Posterior vena cava (tissue), 2 donors: ENCODE results near the gene NHS. TPM values are rescaled to one million over a fixed set of nuclear protein-coding genes. Genes with fewer than 3 reads are reported as not detected.

Source experiments
- DNase-seq: peaks from one replicate; pipeline ENCODE4 v3.0.0-alpha.2; 2020; ENCODE audit warnings: low spot score
- intact Hi-C, 2 donors: fragments of 100-400 bp; cut with DNase I; formaldehyde crosslinking; loops; one replicate each; pipeline versions ENCODE4 v1.14.1 to v1.14.2; 2022 to 2023
- long read RNA-seq, 2 donors: library from polyadenylated mRNA; unstranded; transcript quantifications; one replicate each; pipeline ENCODE4 v2.0.0, GENCODE V29; 2020 to 2021
- total RNA-seq, 2 donors: library from RNA; stranded (reverse); fragmentation: NEBNext Ultra II Directional; extraction: Animal tissue kit (Norgen Biotek cat#: 25700); gene quantifications; one replicate each; pipeline ENCODE4 v1.2.1, GENCODE V29; 2021
- donor health status: DM: yes; HTN: yes; CAD: no.
- donor health status: DM: yes; HTN: yes; CAD: no.

Gene NHS
- total RNA-seq: 10 to 100 TPM; 11.1 to 12.2 TPM
- long read RNA-seq, donor 1, partial matches to known transcripts: 0 of 3 reads
- long read RNA-seq, donor 1, other reads (novel, unspliced or antisense): 3 of 3 reads
- long read RNA-seq, donor 2, partial matches to known transcripts: 0 of 7 reads
- long read RNA-seq, donor 2, other reads (novel, unspliced or antisense): 7 of 7 reads

DNA sequence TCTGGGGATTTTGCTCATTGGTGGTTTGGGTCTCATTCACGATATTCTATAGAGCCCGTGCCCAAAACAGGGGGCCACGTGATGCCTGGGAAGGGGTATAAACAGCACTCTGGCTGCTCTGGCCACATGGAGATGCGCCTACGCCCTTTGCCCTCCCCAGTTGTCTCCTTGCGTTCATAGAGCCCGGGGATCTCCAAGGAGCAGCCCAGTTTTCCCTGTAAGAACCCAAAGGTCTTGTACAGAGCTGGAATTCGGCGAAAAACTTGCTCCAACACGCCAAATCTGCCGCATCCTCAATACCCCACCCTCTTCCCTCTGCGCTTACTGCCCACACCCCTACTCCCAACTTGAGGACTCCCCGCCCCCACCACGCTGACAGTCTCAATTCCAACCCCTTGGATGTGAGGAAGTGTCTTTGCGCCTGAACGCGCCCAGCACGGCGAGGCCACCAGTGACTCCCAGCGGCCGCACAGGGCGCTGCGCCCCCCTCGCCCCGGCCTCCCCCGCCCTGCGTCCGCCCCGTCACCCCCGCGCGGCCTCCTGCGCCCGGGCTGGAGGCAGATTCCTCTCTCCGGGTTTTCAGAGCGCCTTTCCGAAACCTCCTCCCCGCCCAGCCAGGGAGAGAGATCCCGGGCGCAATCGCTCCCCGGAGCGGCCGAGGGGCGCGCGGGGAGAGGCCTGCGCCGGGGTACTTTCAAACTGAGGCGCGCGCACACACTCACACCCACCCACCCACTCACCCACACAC lies at the start of gene NHS:
NHS (plus strand) TSS at position 582 of the 748 bp plus-strand sequence. CDS start 558 bp downstream, outside the sequence.
- peak; percentile 89 for DNase-seq
- intact Hi-C loops: loop anchor here (5.0 to 10.0 kb wide), 3 partner anchors 170 to 220 kb away; no protein-coding TSS in a partner anchor

DNA sequence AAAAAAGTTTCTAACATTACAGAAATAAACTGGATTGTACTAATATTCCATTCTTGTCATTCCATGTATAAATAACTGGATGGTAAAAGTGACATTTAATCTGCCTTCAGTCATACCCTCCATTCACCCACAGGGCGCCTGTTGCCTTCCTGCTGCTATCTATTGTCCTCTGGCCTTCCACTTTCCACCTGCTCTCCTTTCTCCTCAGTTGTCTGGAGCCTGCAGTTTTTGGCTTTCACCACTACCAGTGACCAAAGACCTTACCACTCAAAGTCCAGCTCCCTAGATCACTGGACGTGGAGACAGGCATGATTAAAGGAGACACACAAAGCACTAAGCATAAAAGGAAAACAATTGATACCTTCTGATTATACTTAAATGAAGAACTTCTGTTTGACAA lies 46.2 kb upstream of the NHS start:
- DNase-seq: no peak
- intact Hi-C loops: no loop called here

DNA sequence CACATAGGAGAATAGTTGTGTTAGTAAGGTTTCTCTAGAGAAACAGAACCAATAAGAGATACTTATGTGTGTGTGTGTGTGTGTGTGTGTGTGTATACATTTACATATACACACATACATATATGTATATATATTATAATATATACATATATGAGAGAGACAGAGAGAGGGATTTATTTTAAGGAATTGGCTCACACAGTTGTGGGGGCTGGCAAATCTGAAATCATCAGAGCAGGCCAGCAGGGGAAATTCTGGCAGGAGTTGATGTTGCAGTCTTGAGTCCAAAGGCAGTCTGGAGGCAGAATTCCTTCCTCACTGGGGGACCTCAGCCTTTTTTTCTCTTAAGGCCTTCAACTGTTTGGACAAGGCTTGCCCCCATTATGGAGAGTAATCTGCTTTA lies 38.6 kb upstream of the NHS start:
- intact Hi-C loops: no loop called here
- DNase-seq: no peak

DNA sequence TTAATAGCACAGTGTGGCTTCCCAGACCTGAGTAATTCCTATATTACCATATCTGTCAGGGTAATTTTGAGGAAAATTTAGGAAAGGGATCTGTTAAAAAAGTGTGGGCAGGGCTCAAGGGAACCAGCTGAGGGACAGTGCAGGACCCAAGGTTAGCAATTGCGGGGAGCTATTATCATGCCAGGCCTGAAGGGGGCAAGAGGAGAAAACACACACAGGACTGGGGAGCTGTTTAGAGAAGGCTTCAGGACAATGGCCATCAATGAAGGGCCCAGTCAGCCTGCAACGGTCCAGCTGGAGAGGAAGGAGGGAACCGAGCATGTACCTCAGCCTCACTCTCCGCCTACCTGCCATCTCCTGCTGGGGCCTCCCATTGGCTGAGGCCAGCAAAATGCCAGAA lies 19.0 kb upstream of the NHS start:
- DNase-seq: no peak
- intact Hi-C loops: no loop called here

DNA sequence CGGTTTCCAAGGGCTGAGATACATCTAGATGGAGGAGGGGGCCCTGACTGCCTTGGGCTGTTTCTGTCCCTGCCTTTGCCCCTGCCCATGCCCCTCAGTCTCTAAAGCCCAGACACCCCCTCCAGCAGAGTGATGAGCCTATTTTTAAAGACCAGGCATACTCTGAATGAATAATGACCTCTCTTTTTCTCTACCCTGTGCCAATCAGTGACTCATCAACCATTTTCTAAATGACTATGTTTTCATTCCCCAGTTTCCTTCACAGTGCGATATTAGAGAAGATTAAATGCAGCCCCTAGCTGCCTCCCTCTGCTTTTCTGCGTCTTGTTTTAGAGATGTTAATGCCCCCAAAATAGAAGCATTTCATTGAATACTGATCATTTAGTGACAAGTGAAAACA lies 15.5 kb upstream of the NHS start:
- no peak for DNase-seq
- intact Hi-C loops: no loop called here

DNA sequence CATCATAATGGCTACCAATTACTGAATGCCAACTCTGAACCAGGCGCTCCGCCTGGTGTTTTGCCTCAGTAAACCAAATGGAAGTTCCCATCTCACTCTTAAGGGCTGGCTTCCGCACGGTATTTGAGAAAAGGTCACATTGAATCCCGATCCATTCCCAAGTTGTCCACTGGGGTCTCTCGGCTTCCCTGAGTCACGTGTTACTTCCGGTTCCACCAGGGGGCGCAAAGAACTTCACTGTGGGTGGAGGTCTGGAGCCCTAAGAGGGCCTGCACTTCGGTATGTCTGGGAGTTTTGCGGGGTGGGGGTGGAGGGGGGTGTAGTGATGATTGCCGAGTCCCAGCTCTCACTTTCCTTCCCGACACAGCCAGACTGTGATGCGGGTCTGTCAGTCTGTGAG lies 13.4 kb upstream of the NHS start:
- intact Hi-C loops: no loop called here

DNA sequence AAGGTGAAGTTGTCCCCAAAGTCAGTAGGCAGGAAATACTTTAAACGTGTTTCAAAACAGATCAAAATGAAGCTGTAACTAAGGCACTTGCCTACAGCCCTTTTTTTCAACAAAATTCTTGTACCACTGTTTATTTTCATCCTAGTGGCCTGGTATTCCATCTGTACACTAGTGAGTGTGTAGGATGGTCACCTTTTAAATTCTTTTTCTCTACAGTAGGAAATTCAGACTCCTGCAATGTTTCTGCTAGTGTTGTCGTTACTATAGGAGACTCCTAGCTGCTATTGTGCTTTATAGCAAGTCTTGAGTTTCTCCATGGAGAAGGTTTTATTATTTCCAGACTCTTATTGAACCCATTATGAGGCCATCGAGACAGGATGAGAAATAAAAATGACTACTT lies 7.0 kb upstream of the NHS start:
- intact Hi-C loops: no loop called here

More for the DNA sequence above, 13.4 kb upstream of the NHS start:
- DNase-seq: no peak

DNA sequence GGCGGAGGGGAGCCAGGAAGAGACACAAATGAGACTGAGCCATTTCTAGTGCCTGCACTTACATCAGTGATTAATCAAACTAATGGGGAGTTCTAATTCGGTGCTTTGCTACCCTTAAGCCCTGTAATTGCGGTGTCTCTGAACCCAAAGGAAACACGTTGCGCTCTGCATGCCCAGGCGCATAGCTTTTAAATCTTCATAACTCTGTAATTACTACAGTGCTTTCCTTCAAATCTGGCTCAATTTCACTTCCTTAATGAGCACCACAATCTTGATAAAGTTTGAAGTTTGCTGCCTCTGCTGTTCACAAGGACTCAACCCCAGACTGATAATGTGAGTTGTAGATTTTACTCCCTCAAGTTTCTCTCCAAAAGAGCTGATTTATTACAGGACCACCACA lies 5.7 kb upstream of the NHS start:
- intact Hi-C loops: no loop called here
- DNase-seq: no peak

More for the DNA sequence above, 7.0 kb upstream of the NHS start:
- no peak for DNase-seq

DNA sequence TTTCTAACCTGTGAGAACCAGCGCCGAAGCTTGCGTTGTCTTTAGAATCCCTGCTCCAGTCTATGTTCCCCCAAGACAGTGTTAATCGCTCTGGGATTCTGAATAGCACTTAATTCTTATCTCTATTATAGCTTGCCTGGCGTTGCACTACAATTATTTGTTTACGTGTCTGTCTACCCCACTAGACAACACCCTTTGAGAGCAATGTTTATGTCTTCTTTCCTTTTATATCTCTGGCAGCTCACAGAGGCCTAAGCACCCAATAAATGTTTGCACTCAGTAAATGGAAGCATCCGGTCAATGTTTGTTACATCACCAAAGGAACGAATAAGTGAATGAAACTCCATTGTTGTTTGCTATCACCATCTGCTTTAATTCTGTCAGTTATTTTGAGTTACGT lies 4.8 kb upstream of the NHS start:
- intact Hi-C loops: loop anchor here (5.0 to 10.0 kb wide), 3 partner anchors 175 to 225 kb away; no protein-coding TSS in a partner anchor

DNA sequence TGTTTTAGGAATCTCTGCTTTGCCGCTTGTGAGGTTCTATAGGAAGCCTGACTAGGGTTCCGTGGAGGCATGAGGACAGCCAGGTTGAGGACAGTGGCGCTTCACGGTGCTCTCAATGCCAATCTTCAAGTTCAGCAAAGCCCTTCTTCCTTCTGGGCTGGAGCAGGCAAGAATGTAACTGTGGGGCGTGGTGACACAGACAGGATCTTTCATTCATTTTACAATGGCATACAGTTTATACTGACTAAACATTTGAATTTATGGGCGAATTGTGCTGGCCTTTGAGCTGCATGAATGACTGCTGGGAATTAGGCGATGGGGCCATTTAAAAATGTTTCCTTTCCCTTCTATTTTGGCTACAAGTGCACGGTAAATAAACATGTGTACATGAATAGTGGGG lies 2.9 kb upstream of the NHS start:
- DNase-seq: no peak
- intact Hi-C loops: loop anchor here (5.0 to 10.0 kb wide), 3 partner anchors 173 to 223 kb away; no protein-coding TSS in a partner anchor

More for the DNA sequence above, 4.8 kb upstream of the NHS start:
- DNase-seq: no peak

DNA sequence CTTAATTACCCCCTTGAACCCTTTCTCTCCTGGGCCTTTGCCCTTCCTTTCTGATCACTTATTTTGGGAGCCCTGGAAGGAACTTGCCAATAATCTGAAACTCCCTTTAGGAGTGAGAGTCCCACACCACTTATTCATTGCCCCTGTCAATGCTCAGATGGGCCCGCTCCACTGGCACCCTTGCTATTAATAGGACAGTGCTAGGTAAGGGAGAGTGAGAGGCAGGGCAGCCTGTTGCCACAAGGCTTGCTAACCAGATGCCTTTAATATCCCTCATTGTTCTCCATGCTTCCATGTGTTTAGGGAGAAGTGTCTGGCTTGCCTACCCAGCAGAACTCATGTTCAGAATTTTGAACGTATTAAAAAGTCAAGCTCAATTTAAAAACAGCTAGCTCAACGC lies 1.7 kb upstream of the NHS start:
- intact Hi-C loops: loop anchor here (5.0 to 10.0 kb wide), 3 partner anchors 171 to 221 kb away; no protein-coding TSS in a partner anchor

DNA sequence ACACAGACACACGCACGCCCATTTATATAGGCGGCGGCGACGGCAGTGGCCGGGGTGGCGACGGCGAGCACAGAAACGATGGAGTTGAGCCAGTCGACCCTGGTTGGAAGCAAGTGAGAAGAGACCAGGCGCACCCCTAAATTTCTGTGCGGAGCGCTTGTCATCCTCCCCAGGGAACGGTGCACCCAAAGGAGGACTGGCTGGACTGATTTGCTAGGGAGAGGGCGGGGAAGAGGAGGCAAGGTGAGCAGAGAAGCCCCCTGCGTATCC lies 302 bp downstream of the NHS start:
- intact Hi-C loops: loop anchor here (10.0 kb wide), 2 partner anchors 169 to 219 kb away; no protein-coding TSS in a partner anchor
- DNase-seq: no peak

More for the DNA sequence above, 1.7 kb upstream of the NHS start:
- DNase-seq: no peak

DNA sequence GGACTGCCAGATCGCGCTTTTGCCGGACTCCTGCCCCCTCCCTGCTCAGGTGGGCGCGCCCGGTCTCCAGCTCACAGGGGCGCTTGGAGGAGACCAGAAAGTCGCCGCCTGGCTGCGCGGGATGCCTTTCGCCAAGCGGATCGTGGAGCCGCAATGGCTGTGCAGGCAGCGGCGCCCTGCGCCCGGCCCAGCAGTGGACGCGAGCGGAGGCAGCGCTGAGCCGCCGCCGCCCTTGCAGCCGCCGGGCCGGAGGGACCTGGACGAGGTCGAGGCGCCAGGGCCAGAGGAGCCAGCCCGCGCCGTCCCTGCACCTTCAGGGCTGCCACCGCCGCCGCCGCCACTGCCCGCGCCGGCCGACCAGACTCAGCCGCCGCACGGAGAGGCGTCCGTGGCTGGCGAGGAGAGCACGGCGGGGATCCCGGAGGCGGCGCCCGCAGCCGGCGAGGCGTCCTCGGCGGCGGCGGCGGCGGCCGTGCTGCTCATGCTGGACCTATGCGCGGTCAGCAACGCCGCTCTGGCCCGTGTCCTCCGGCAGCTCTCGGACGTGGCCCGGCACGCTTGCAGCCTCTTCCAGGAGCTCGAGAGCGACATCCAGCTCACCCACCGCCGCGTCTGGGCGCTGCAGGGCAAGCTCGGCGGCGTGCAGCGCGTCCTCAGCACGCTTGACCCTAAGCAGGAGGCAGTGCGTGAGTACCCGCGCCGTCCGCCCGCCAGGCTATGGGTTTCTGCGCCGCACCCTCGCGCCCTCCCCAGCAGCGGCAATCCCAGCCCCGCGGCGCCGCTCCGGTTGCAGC lies 834 bp downstream of the NHS start:
- peak; percentile 83 for DNase-seq
- intact Hi-C loops: loop anchor here (10.0 kb wide), 2 partner anchors 169 to 219 kb away; no protein-coding TSS in a partner anchor

DNA sequence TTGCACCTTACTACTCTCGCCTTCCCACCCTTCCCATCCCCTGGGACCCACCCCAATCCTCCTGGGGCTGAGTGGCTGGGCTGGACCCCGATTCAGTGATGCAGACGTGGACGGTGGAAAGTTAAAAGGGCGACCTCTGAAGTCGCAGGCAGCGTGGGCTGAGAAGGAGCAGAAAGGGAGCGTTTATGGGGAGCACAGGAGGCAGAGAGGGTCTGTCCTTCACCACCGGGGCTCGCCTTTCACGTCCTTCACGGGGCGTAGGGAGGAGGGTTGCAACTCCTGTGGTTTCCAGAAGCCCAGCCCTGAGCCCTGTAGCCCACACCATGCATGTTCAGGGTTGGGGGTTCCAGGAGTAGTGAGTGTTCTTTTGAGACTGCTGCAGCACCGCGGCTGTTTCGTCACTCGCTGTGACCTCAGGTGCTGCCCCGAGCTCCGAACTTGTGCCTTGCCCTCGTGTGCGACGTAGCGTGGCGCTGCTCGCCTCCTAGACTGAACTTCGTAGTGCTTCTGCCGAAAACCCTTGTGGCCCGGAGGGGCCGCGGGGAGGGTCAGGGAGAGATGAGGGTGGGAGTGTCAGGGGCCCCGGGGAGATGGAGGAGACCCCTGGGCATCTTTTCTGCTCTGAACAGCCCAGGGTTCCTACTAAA lies 1.6 kb downstream of the NHS start:
- intact Hi-C loops: loop anchor here (10.0 kb wide), 2 partner anchors 168 to 218 kb away; no protein-coding TSS in a partner anchor
- DNase-seq: no peak

DNA sequence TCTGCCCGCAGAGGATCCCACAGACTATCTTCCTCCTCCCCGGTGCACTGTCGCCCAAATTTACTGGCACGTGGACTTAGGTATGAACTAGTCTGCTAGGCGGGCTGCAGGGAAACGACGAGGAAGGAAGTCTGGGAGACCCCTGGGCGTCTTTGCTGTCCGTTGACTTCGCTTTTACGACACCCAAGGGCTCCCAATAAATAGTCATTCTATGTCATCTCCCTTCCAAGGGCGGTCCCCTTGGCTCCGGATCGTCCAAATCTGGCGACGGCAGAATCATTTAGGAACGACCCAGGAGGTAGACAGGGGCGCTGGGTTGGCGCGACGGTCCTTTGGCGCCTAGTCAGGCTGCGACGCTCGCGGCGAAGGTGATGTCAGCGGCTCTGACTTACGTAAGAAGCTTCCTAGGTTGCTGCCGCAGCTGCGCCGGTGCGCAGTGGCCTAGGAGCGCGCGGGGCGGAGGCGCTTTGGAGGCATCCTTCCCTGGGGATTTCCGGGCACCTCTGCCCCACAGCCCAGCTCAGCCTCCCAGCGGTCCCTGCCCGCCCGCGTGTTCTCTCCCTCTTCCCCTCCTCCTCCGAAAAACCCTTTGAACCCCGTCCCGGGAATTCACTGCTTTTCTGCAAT lies 2.2 kb downstream of the NHS start:
- intact Hi-C loops: loop anchor here (10.0 kb wide), 2 partner anchors 168 to 218 kb away; no protein-coding TSS in a partner anchor
- DNase-seq: peak; percentile 82

DNA sequence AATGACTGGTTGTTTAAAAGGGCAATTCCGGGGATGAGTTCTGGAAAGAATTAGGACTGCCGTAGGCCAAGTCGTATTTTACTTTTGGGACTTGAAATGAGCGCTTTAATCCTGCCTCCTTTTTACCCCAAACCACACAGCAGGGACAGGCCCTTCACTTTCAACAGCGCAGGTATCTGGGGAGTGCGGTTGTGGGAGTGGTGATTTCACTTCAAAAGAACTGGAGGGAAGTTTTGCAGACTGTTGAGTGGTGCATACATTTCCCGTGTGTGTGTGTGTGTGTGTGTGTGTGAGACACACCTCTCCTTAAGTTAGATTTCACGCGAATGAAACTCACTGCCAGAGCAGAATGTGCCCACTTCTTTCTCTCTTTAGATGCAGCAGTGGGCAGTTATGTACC lies 2.8 kb downstream of the NHS start:
- no peak for DNase-seq
- intact Hi-C loops: loop anchor here (10.0 kb wide), 2 partner anchors 167 to 217 kb away; no protein-coding TSS in a partner anchor

DNA sequence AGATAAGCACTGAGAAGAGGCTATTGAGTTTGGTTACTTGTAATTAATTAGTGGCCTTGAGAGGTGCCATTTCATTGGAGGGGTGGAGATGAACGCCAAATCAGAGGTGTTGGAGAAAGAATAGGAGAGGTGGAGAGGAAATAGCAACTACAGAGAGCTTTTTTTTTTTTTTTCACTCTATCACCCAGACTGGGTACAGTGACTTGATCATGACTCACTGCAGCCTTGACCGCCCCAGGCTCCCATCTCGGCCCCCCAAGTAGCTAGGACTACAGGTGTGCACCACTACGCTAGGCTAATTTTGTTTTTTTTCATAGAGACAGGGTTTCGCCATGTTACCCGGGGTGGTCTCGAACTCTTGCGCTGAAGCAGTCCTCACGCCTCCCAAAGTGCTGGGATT lies 5.2 kb downstream of the NHS start:
- intact Hi-C loops: no loop called here
- DNase-seq: no peak

DNA sequence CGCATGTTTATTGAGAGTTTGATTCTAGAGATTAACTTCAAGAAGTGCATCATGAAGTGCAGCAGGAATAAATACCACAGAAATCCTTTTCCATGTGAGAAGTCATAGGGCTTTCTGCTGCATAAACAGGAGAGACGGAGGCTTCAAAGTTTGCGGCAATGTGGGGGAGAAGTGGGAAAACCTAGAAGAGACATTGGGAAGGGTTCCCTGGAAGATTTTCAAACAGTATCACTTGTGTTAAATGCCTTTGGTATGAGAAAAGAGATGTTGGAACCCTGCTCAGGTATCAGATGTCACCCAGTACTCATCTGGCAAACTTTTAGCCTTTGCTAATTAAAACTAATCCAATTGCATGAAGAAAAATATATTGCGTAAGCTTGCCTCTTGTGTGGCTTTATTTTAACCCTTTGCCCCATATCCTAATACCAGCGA lies 15.4 kb downstream of the NHS start:
- DNase-seq: no peak
- intact Hi-C loops: no loop called here

DNA sequence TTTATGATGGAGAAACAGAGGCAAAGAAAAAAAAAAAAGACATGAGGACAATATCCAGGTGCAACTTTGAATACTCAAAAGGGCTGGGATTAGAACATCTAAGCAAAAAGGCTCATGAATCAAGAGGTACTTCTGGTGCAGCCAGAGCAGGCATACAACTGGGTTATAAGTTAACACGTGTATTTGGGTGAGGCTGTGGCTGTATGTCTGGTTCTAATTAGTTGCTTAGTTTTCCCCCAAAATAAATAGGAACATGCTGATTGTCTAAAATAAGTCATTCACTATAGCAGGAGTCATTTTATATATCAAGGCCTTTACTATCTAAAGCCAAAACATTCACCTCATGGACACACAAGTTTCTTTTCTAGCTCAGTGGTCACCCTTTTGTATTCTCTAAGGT lies 20.2 kb downstream of the NHS start:
- no peak for DNase-seq
- intact Hi-C loops: no loop called here
